CD8-positive, alpha-beta memory T cell (primary cell): ENCODE results near the gene IQCN. TPM values are rescaled to one million over a fixed set of nuclear protein-coding genes. Genes with fewer than 3 reads are reported as not detected.

Experiments
- CTCF ChIA-PET: fragments of 350-600 bp; sonication (Branson Sonifier 250); formaldehyde crosslinking; loops from one replicate; lab custom pipeline; 2021; ENCODE audit warnings: antibody characterized with exemption; lab: Charles Lee
- POLR2A ChIA-PET: fragments of 350-600 bp; sonication (Branson Sonifier 250); formaldehyde crosslinking; loops from one replicate; lab custom pipeline; 2021; ENCODE audit warnings: antibody characterized with exemption; lab: Charles Lee
- DNase-seq, 5 donors: peaks; one replicate each; pipeline versions ENCODE4 v3.0.0 to v3.0.0-alpha.2; 2020 to 2022; ENCODE audit warnings: mixed read lengths in 1 of 5
- H3K27ac ChIP-seq: one replicate; pipeline ENCODE4 v1.7.0; 2013; ENCODE audit warnings: low read depth, mild to moderate bottlenecking, low read length, moderate library complexity
- H3K27me3 ChIP-seq: 2 replicates; pipeline ENCODE4 v1.7.0; 2013; ENCODE audit warnings: low read length, mild to moderate bottlenecking; ENCODE audit not compliant: insufficient read depth, poor library complexity, severe bottlenecking
- H3K36me3 ChIP-seq: 2 replicates; pipeline ENCODE4 v1.7.0; 2013; ENCODE audit warnings: mild to moderate bottlenecking, low read length, moderate library complexity; ENCODE audit not compliant: insufficient read depth
- H3K4me1 ChIP-seq: 2 replicates; pipeline ENCODE4 v1.7.0; 2013; ENCODE audit warnings: mild to moderate bottlenecking, low read length, moderate library complexity; ENCODE audit not compliant: insufficient read depth
- H3K4me3 ChIP-seq: 2 replicates; pipeline ENCODE4 v1.7.0; 2013; ENCODE audit warnings: mild to moderate bottlenecking, low read length
- H3K9me3 ChIP-seq: 2 replicates; pipeline ENCODE4 v1.7.0; 2013; ENCODE audit warnings: mild to moderate bottlenecking, low read length
- H3K27ac Mint-ChIP-seq, 8 donors: one replicate each; pipeline ENCODE4 v1.8.0; 2020 to 2021; ENCODE audit warnings: mixed read lengths in 8 of 8, mild to moderate bottlenecking in 6 of 8, inconsistent platforms in 3 of 8, moderate library complexity in 3 of 8
- H3K27me3 Mint-ChIP-seq, 2 donors: one replicate each; pipeline ENCODE4 v1.8.0; 2020 to 2021; ENCODE audit warnings: mixed read lengths in 2 of 2, mild to moderate bottlenecking in 1 of 2, moderate library complexity in 1 of 2
- H3K36me3 Mint-ChIP-seq, 3 donors: one replicate each; pipeline ENCODE4 v1.8.0; 2020 to 2021; ENCODE audit warnings: mixed read lengths in 3 of 3, inconsistent platforms in 1 of 3, mild to moderate bottlenecking in 1 of 3
- H3K4me1 Mint-ChIP-seq, 3 donors: one replicate each; pipeline ENCODE4 v1.8.0; 2020 to 2021; ENCODE audit warnings: mixed read lengths in 3 of 3, inconsistent platforms in 1 of 3, mild to moderate bottlenecking in 1 of 3
- H3K4me3 Mint-ChIP-seq, 7 donors: one replicate each; pipeline ENCODE4 v1.8.0; 2020 to 2021; ENCODE audit warnings: mixed read lengths in 7 of 7, mild to moderate bottlenecking in 6 of 7, moderate library complexity in 4 of 7, inconsistent platforms in 2 of 7
- H3K9me3 Mint-ChIP-seq, 5 donors: one replicate each; pipeline ENCODE4 v1.8.0; 2020 to 2022; ENCODE audit warnings: mixed read lengths in 5 of 5, mild to moderate bottlenecking in 3 of 5, moderate library complexity in 2 of 5, inconsistent platforms in 1 of 5
- polyA plus RNA-seq: library from polyadenylated mRNA; unstranded; fragments of 300-500 nt; fragmentation: Illumina TruSeq; gene quantifications from one replicate; pipeline ENCODE4 v1.2.3, GENCODE V29; 2021
- total RNA-seq, 2 experiments: library from RNA; stranded (reverse); gene quantifications; one replicate each; pipeline ENCODE4 v1.2.3, GENCODE V29; 2021

IQCN gene
- total and polyA plus RNA-seq, 3 experiments from 2014 or later = 0.31 to 1.3 (median 1.3) TPM

DNA sequence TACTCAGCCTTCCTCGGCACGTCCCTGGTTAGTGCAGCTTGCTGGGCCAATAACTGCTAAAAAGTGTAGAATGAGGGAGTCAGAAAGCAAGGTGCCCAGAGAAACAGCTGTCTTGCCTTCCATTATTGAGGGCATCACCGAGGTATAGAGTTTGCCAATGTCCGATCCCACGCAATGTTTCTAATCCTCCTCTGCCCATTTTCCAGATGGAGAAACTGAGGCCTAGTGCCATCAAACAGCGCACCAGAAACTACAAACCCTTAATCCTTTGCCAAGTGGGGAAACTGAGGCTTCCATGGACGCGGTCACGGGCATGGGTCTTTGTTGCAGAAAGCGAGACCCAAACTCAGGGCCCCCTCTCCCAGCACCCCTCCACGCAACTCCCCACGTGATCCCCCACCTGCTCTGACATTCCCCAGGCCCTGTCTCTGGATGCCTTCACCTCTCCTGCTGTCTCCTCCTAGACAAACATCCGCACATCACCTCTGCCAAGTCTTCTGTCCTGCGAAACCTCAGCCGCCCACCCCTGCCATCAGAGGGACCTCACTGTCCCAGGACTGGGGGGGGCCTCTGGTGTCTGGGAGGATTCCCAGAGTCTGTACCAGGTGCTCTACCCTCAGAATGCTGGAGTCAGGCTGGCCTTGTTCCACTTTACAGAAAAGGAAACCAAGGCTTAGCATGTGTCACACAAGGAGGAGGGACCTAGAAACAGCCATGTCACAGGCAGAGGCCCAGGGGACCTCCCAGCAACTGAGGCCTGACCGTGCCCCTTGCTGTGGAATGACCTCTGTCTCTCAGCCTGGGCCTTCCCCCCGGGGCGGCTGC is 47.1 kb downstream of the IQCN start:
- Mint-ChIP-seq H3K4me3 (peak overlapping the region in 2 of 7 donors; percentile 58 to 87), H3K36me3 (peaks cover 0 to 3% (median 0%) of the 10 kb centered on the region in 3 donors), H3K27ac (peak overlapping the region in 1 of 8 donors; percentile 29), H3K27me3 (peaks cover 61 to 73% of the 10 kb centered on the region in 2 donors), H3K9me3 (no peaks in the 10 kb centered on the region), H3K4me1 (peaks cover 12 to 29% (median 16%) of the 10 kb centered on the region in 3 donors)
- no peak for DNase-seq
- no peak overlapping the region for H3K27ac ChIP-seq
- H3K9me3 ChIP-seq = no peaks in the 10 kb centered on the region
- H3K36me3 ChIP-seq = no peaks in the 10 kb centered on the region
- H3K4me1 ChIP-seq = peaks cover 24% of the 10 kb centered on the region
- H3K27me3 ChIP-seq = peaks cover 43% of the 10 kb centered on the region
- ChIA-PET CTCF (no interaction called here), POLR2A (no interaction called here)
- no peak overlapping the region for H3K4me3 ChIP-seq

DNA sequence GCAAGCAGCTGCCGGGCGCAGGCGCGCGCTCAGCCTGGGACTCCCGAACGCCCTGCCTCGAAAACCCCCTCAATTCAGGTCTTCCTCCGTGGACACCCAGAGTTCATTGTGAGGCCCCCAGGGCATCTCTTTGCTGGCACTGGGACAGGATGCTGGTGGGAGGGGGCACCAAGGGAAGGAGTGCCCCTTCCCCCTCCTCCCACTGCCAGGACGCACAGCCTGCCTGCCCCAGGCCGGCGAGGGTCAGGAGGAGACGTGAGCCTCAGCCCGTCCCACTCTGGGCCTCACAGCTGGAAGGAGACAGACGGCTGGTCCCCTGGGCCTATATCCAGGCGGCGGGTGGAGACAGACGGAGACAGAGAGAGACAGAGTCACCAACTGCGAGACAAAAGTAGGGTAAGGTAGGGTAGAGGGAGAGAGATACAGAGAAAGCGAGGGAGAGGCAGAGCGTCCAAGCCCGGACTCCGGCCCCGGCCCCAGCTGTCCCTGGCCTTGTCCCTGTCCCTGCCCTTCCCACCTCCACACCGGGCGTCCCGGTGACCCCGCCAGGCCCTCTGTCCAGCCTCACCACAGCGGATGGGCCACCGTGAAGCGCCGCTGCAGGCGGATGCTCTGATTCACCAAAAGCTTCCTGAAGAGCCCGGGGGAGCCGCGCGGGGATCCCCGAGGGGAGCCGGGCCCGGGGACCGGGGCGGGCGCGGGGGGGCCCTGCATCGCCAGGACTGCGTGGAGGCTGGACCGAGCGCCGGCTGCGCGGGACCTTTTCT is 48.4 kb downstream of the IQCN start, which contains the start of gene PDE4C:
Gene PDE4C (minus strand): TSS at position 737 of the 767 bp plus-strand sequence. CDS start 23 bp downstream, at position 714.
- no peak for DNase-seq
- peaks cover 36% of the 10 kb centered on the region for H3K27me3 ChIP-seq

GRCh38 chr19:18225355-18225701 is 48.9 kb downstream of the IQCN start:
- Mint-ChIP-seq H3K4me1 (peaks cover 14 to 32% (median 16%) of the 10 kb centered on the region in 3 donors), H3K9me3 (no peaks in the 10 kb centered on the region), H3K4me3 (peak overlapping the region in 5 of 7 donors; percentile 85 to 91 (median 88)), H3K27ac (no peak overlapping the region), H3K27me3 (peaks cover 54 to 72% of the 10 kb centered on the region in 2 donors), H3K36me3 (peaks cover 0 to 3% (median 0%) of the 10 kb centered on the region in 3 donors)
- CTCF ChIA-PET = interaction anchor here (1.2 to 1.6 kb wide), 3 partner anchors 51 to 64 kb away, joined by 3 read pairs; no protein-coding TSS in a partner anchor
- Histone ChIP-seq H3K4me3 (no peak overlapping the region), H3K4me1 (peaks cover 24% of the 10 kb centered on the region), H3K27me3 (peaks cover 36% of the 10 kb centered on the region), H3K36me3 (no peaks in the 10 kb centered on the region), H3K9me3 (no peaks in the 10 kb centered on the region), H3K27ac (no peak overlapping the region)
- POLR2A ChIA-PET = no interaction called here
- no peak for DNase-seq

More for the DNA sequence above, 48.4 kb downstream of the IQCN start, which contains the start of gene PDE4C:
- Mint-ChIP-seq H3K36me3 (peaks cover 0 to 3% (median 0%) of the 10 kb centered on the region in 3 donors), H3K4me1 (peaks cover 12 to 32% (median 16%) of the 10 kb centered on the region in 3 donors), H3K4me3 (peak within 1 kb of the TSS in 4 of 7 donors; percentile 85 to 91 (median 86)), H3K27ac (peak within 1 kb of the TSS in 1 of 8 donors; percentile 29), H3K9me3 (no peaks in the 10 kb centered on the region), H3K27me3 (peaks cover 60 to 74% of the 10 kb centered on the region in 2 donors)
- H3K27ac ChIP-seq = no peak within 1 kb of the TSS
- POLR2A ChIA-PET = no interaction called here
- no peaks in the 10 kb centered on the region for H3K9me3 ChIP-seq
- H3K4me1 ChIP-seq = peaks cover 24% of the 10 kb centered on the region
- no peaks in the 10 kb centered on the region for H3K36me3 ChIP-seq
- no peak within 1 kb of the TSS for H3K4me3 ChIP-seq
- CTCF ChIA-PET = no interaction called here

DNA sequence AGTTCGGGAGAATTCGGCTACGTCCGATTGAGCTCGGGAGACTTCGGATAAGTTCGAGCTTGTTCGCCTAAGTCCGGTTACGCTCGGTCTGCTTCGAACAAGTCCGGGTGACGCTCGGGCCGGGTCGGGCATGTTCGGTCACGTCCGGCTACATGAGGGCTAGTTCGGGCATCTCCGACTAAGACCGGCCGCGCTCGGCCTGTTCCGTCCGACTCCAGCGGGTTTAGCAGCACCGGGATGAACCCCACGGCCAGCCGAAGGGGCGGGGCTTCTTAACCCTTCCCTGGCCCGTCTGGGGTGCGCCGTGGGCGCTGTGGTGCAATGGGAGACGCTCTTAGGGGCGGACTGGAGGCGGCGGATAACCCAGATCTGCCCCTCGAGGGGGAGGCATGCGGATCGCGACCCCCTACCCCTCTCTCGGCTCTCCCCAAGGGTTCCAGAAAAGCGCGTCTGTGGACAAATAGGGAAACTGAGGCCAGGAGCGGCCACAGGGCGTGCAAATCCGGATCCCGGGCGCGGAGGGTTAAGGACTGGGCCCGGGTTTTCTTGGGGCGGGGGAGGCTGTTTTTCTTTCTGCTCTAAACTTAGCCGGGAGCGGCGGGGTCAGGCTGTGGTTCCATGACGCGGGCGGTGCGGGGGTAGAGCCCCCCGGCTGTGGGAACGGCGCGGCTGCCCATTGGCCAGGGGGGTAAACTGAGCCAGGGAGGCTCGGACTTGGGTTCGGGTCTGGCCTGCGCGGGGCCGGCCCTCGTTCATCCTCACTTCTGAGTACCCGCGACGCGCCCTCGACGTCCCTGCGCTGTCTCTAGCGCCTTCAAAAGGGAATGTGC is 49.5 kb downstream of the IQCN start:
- ChIA-PET CTCF (interaction anchor here (0.8 to 1.6 kb wide), 6 partner anchors 27 to 182 kb away, joined by 3 to 4 read pairs (median 3); partner anchors contain the start of gene MPV17L2), POLR2A (interaction anchor here (1.0 kb wide), 1 partner anchor 57 kb away, joined by 5 read pairs; no protein-coding TSS in a partner anchor)
- peak overlapping the region; percentile 31 for H3K27ac ChIP-seq
- Mint-ChIP-seq H3K9me3 (no peaks in the 10 kb centered on the region), H3K27ac (peak overlapping the region in 5 of 8 donors; percentile 34 to 86 (median 59)), H3K27me3 (peaks cover 51 to 72% of the 10 kb centered on the region in 2 donors), H3K36me3 (peaks cover 0 to 3% (median 0%) of the 10 kb centered on the region in 3 donors), H3K4me1 (peaks cover 14 to 32% (median 16%) of the 10 kb centered on the region in 3 donors), H3K4me3 (peak overlapping the region; percentile 60 to 91 (median 85))
- peak; percentile 66 to 86 (median 74) for DNase-seq
- peaks cover 36% of the 10 kb centered on the region for H3K27me3 ChIP-seq
- no peaks in the 10 kb centered on the region for H3K36me3 ChIP-seq
- peak overlapping the region; percentile 55 for H3K4me3 ChIP-seq
- peaks cover 24% of the 10 kb centered on the region for H3K4me1 ChIP-seq
- H3K9me3 ChIP-seq = no peaks in the 10 kb centered on the region

- no peaks in the 10 kb centered on the region for H3K36me3 ChIP-seq
- H3K27me3 ChIP-seq = peaks cover 36% of the 10 kb centered on the region
- POLR2A ChIA-PET = interaction anchor here (1.0 kb wide), 1 partner anchor 58 kb away, joined by 5 read pairs; no protein-coding TSS in a partner anchor
- H3K9me3 ChIP-seq = no peaks in the 10 kb centered on the region
- no peaks in the 10 kb centered on the region for H3K9me3 Mint-ChIP-seq
- peak overlapping the region; percentile 31 for H3K27ac ChIP-seq
- CTCF ChIA-PET = interaction anchor here (0.8 to 1.6 kb wide), 8 partner anchors 23 to 183 kb away, joined by 3 to 4 read pairs (median 3); partner anchors contain the start of gene MPV17L2
- H3K4me1 ChIP-seq = peaks cover 24% of the 10 kb centered on the region
- H3K4me3 ChIP-seq = peak overlapping the region; percentile 55
- peak overlapping the region in 4 of 8 donors; percentile 34 to 86 (median 67) for H3K27ac Mint-ChIP-seq
- no peak for DNase-seq
- peaks cover 0 to 3% (median 0%) of the 10 kb centered on the region in 3 donors for H3K36me3 Mint-ChIP-seq
- peak overlapping the region; percentile 60 to 91 (median 85) for H3K4me3 Mint-ChIP-seq
- H3K4me1 Mint-ChIP-seq = peaks cover 14 to 32% (median 16%) of the 10 kb centered on the region in 3 donors
- H3K27me3 Mint-ChIP-seq = peaks cover 51 to 68% of the 10 kb centered on the region in 2 donors
Measured at GRCh38 chr19:18223860-18224524, 50.3 kb downstream of the IQCN start.

GRCh38 chr19:18221815-18222725 is 52.2 kb downstream of the IQCN start:
- Mint-ChIP-seq H3K27ac (peak overlapping the region in 1 of 8 donors; percentile 93), H3K9me3 (no peaks in the 10 kb centered on the region), H3K4me3 (no peak overlapping the region), H3K4me1 (peaks cover 14 to 29% (median 16%) of the 10 kb centered on the region in 3 donors), H3K36me3 (peaks cover 0 to 3% (median 0%) of the 10 kb centered on the region in 3 donors), H3K27me3 (peaks cover 41 to 55% of the 10 kb centered on the region in 2 donors)
- H3K4me1 ChIP-seq = peaks cover 24% of the 10 kb centered on the region
- ChIA-PET POLR2A (interaction anchor here (0.6 kb wide), 2 partner anchors 46 to 89 kb away, joined by 3 to 7 read pairs; no protein-coding TSS in a partner anchor), CTCF (interaction anchor here (1.0 kb wide), 1 partner anchor 107 kb away, joined by 3 read pairs; no protein-coding TSS in a partner anchor)
- no peak for DNase-seq
- H3K9me3 ChIP-seq = no peaks in the 10 kb centered on the region
- H3K36me3 ChIP-seq = no peaks in the 10 kb centered on the region
- H3K4me3 ChIP-seq = no peak overlapping the region
- peak overlapping the region; percentile 54 for H3K27ac ChIP-seq
- peaks cover 30% of the 10 kb centered on the region for H3K27me3 ChIP-seq
